IMR-90 (cell line): ENCODE results near the gene ZFHX3. TPM values are rescaled to one million over a fixed set of nuclear protein-coding genes. Genes with fewer than 3 reads are reported as not detected.

Experiments used
- ATAC-seq: fragments of 200-7000 bp; cut with Tn5 transposase; 2 replicates; pipeline ENCODE4 v1.9.1; 2020; ENCODE audit warnings: low read depth, mild to moderate bottlenecking, moderate library complexity
- BruUV-seq: library from RNA; stranded (reverse); fragments of 400-500 nt; replicated peaks from 2 replicates; lab custom pipeline; 2021; lab: Mats Ljungman, UMichigan
- CTCF ChIA-PET: fragments of 300-600 bp; formaldehyde crosslinking; extraction: SDS; loops from one replicate; lab custom pipeline; 2021; ENCODE audit warnings: antibody characterized with exemption; lab: Yijun Ruan, JAX
- POLR2A ChIA-PET: fragments of 300-600 bp; sonication (Branson Sonifier 250); formaldehyde crosslinking; loops from one replicate; lab custom pipeline; 2022; ENCODE audit warnings: antibody characterized with exemption; ENCODE audit not compliant: unreplicated experiment; lab: Charles Lee
- DNase-seq: peaks from one replicate; pipeline ENCODE4 v3.0.0; 2013
- H2AFZ ChIP-seq: replicated peaks from 2 replicates; pipeline ENCODE3; 2013; ENCODE audit warnings: low read length, mild to moderate bottlenecking; ENCODE audit not compliant: poor library complexity
- H2AK5ac ChIP-seq: 2 replicates; pipeline ENCODE4 v1.6.1; 2013; ENCODE audit warnings: low read depth, low read length, inconsistent platforms
- H2AK9ac ChIP-seq: replicated peaks from 2 replicates; pipeline ENCODE3; 2013; ENCODE audit warnings: mild to moderate bottlenecking, low read depth, low read length, moderate library complexity; ENCODE audit not compliant: poor library complexity
- H2BK120ac ChIP-seq: 2 replicates; pipeline ENCODE4 v1.6.1; 2013; ENCODE audit warnings: low read depth, low read length, inconsistent platforms
- H2BK15ac ChIP-seq: 3 replicates; pipeline ENCODE4 v1.6.1; 2013; ENCODE audit warnings: low read depth, low read length, inconsistent platforms
- H2BK20ac ChIP-seq: 2 replicates; pipeline ENCODE4 v1.6.1; 2013; ENCODE audit warnings: low read depth, mild to moderate bottlenecking, inconsistent platforms, low read length, moderate library complexity
- H2BK5ac ChIP-seq: 2 replicates; pipeline ENCODE4 v1.6.1; 2013; ENCODE audit warnings: mild to moderate bottlenecking, low read depth, low read length, inconsistent platforms; ENCODE audit not compliant: poor library complexity, severe bottlenecking
- H3K14ac ChIP-seq: replicated peaks from 2 replicates; pipeline ENCODE4 v1.6.1; 2013; ENCODE audit warnings: low read depth, low read length, inconsistent platforms
- H3K18ac ChIP-seq: 2 replicates; pipeline ENCODE4 v1.6.1; 2013; ENCODE audit warnings: low read depth, low read length, control low read depth
- H3K23ac ChIP-seq: 2 replicates; pipeline ENCODE4 v1.6.1; 2013; ENCODE audit warnings: low read depth, low read length, inconsistent platforms
- H3K27ac ChIP-seq: 2 replicates; pipeline ENCODE4 v1.5.1; 2013; ENCODE audit warnings: mild to moderate bottlenecking, control low read depth, low read length; ENCODE audit not compliant: insufficient read depth
- H3K27me3 ChIP-seq: 2 replicates; pipeline ENCODE4 v1.6.1; 2013; ENCODE audit warnings: low read length; ENCODE audit not compliant: control insufficient read depth, insufficient read depth
- H3K36me3 ChIP-seq: 2 replicates; pipeline ENCODE4 v1.6.1; 2013; ENCODE audit warnings: low read length, mixed read lengths; ENCODE audit not compliant: control insufficient read depth, insufficient read depth
- H3K4ac ChIP-seq: 2 replicates; pipeline ENCODE4 v1.6.1; 2013; ENCODE audit warnings: low read depth, low read length, inconsistent platforms
- H3K4me1 ChIP-seq: 2 replicates; pipeline ENCODE4 v1.6.1; 2013; ENCODE audit warnings: low read length, mixed read lengths; ENCODE audit not compliant: control insufficient read depth, insufficient read depth
- H3K4me2 ChIP-seq: 2 replicates; pipeline ENCODE4 v1.6.1; 2013; ENCODE audit warnings: low read depth, mild to moderate bottlenecking, control low read depth, low read length, moderate library complexity
- H3K4me3 ChIP-seq: 2 replicates; pipeline ENCODE4 v1.5.1; 2013; ENCODE audit warnings: low read depth, mild to moderate bottlenecking, control low read depth, low read length, moderate library complexity; ENCODE audit not compliant: insufficient read depth
- H3K56ac ChIP-seq: 2 replicates; pipeline ENCODE4 v1.6.1; 2013; ENCODE audit warnings: low read length, inconsistent platforms; ENCODE audit not compliant: insufficient read depth; ENCODE audit errors: extremely low read depth
- H3K79me1 ChIP-seq, 2 experiments: 2 replicates each; pipeline ENCODE4 v1.6.1; 2013; ENCODE audit warnings: low read length in 2 of 2, inconsistent platforms in 1 of 2, low read depth in 1 of 2
- H3K9ac ChIP-seq: 2 replicates; pipeline ENCODE4 v1.6.1; 2013; ENCODE audit warnings: low read depth, low read length, control low read depth
- H3K9me1 ChIP-seq: 2 replicates; pipeline ENCODE4 v1.6.1; 2013; ENCODE audit warnings: low read length, inconsistent platforms; ENCODE audit not compliant: insufficient read depth
- H3K9me3 ChIP-seq: 2 replicates; pipeline ENCODE4 v1.6.1; 2013; ENCODE audit warnings: low read length; ENCODE audit not compliant: control insufficient read depth, insufficient read depth
- H4K20me1 ChIP-seq: 2 replicates; pipeline ENCODE4 v1.6.1; 2013; ENCODE audit warnings: low read length, inconsistent platforms; ENCODE audit not compliant: insufficient read depth
- H4K5ac ChIP-seq: 2 replicates; pipeline ENCODE4 v1.6.1; 2013; ENCODE audit warnings: mild to moderate bottlenecking, low read depth, low read length, control low read depth
- H4K8ac ChIP-seq, 2 experiments: 2 replicates each; pipeline ENCODE4 v1.6.1; 2013; ENCODE audit warnings: low read depth in 2 of 2, low read length in 2 of 2, control low read depth in 1 of 2, inconsistent platforms in 1 of 2
- H4K91ac ChIP-seq: 2 replicates; pipeline ENCODE4 v1.6.1; 2013; ENCODE audit warnings: low read depth, low read length, inconsistent platforms; ENCODE audit not compliant: insufficient read depth
- CEBPB ChIP-seq: IDR thresholded peaks from 2 replicates; pipeline ENCODE4 v1.6.1; 2012; ENCODE audit warnings: low read depth, low read length, improper control_type of control experiment
- CHD1 ChIP-seq: IDR thresholded peaks from 2 replicates; pipeline ENCODE4 v1.6.1; 2012; ENCODE audit warnings: low read depth, low read length, improper control_type of control experiment
- ELK1 ChIP-seq: fragments of 150-350 bp; IDR thresholded peaks from 2 replicates; pipeline ENCODE4 v1.6.1; 2016; ENCODE audit warnings: low read depth, mild to moderate bottlenecking, low read length, moderate library complexity, borderline replicate concordance
- MAZ ChIP-seq: IDR thresholded peaks from 2 replicates; pipeline ENCODE4 v1.6.1; 2012; ENCODE audit warnings: low read depth, mild to moderate bottlenecking, low read length, improper control_type of control experiment, moderate library complexity, borderline replicate concordance
- NFE2L2 ChIP-seq: fragments of 150-350 bp; IDR thresholded peaks from 2 replicates; pipeline ENCODE4 v1.6.1; 2016; ENCODE audit warnings: low read depth, mild to moderate bottlenecking, low read length
- POLR2A ChIP-seq: IDR thresholded peaks from 2 replicates; pipeline ENCODE4 v1.6.1; 2012; ENCODE audit warnings: mild to moderate bottlenecking, low read depth, low read length
- RFX5 ChIP-seq: IDR thresholded peaks from 2 replicates; pipeline ENCODE4 v1.8.0; 2012; ENCODE audit warnings: low read depth, mild to moderate bottlenecking, low read length, moderate library complexity
- SMC3 ChIP-seq: fragments of 150-350 bp; IDR thresholded peaks from 2 replicates; pipeline ENCODE4 v1.6.1; 2016; ENCODE audit warnings: low read depth, mild to moderate bottlenecking, antibody characterized with exemption, low read length, moderate library complexity
- WGBS, 2 experiments: methylation state at CpG; one replicate each; pipeline versions ENCODE4 v1.1.5 to v1.1.7; 2013; ENCODE audit warnings: missing lambda C conversion rate in 2 of 2; ENCODE audit not compliant: insufficient read length in 1 of 2; ENCODE audit errors: extremely low coverage in 2 of 2; 5-methylcytosine and 5-hydroxymethylcytosine counted together
- dilution Hi-C: fragments of 300-500 bp; cut with HindIII; formaldehyde crosslinking; loops from one replicate; pipeline ENCODE4 v1.14.3; 2018; ENCODE audit warnings: low sequenced_read_pairs; ENCODE audit not compliant: unreplicated experiment
- in situ Hi-C: fragments of 300-500 bp; cut with MboI; formaldehyde crosslinking; loops from 3 replicates; pipeline ENCODE4 v1.14.3; 2019; ENCODE audit warnings: low sequenced_read_pairs, inconsistent platforms, mixed read lengths
- intact Hi-C: fragments of 100-400 bp; cut with micrococcal nuclease; formaldehyde crosslinking; loops from 2 replicates; pipeline ENCODE4 v1.10.0; 2022
- polyA plus RNA-seq, 3 experiments: library from polyadenylated mRNA; depleted of rRNA; stranded (reverse); fragments of >200 nt; gene quantifications; 2 replicates each; pipeline ENCODE4 v1.2.3, GENCODE V29; 2012; ENCODE audit warnings: low replicate concordance in 1 of 3
- total RNA-seq: library from RNA; depleted of rRNA; stranded (reverse); fragments of >200 nt; gene quantifications from 2 replicates; pipeline ENCODE4 v1.2.3, GENCODE V29; 2012

Gene ZFHX3
- total and polyA plus RNA-seq, 2 of the 4 experiments (the other 2 are of a cell fraction), result 1.4 to 1.7 TPM

DNA sequence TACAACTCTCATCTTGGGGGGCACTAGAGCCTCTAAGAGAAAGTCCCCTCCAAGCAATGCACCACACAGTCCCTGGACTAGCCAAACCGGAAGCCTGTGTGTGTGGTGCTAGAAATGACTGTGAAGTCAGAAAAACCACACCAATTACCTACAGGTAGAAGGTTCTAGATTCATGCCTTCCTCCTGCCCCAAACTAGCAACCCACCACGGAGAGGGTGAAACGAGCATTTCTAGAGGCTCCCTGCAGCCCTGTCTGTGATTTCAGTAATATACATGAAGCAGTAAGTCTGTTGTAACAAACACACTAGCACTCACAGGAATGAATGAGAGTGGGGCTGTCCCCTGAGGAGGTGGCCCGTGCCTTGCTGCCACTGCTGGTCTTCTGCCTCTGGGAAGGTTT lies 13.6 kb downstream of the ZFHX3 start:
- Histone ChIP-seq H3K18ac (no peak overlapping the region; the same call in 1 of the 2 replicates), H2AK5ac (no peak overlapping the region; the same call in 1 of the 2 replicates), H3K27me3 (no peaks in the 10 kb centered on the region), H3K14ac (0 out of 2 replicates have a peak overlapping the region, but pooled peaks have one; percentile 14), H3K23ac (peak overlapping the region; percentile 31; the same call in 1 of the 2 replicates), H3K27ac (no peak overlapping the region), H3K4ac (no peak overlapping the region; the same call in 1 of the 2 replicates), H4K5ac (no peak overlapping the region), H3K4me3 (no peak overlapping the region), H2AFZ (no peak overlapping the region), H3K56ac (no peak overlapping the region), H3K4me2 (no peak overlapping the region; the same call in 1 of the 2 replicates), H3K9me3 (no peaks in the 10 kb centered on the region), H3K4me1 (peaks cover 23% of the 10 kb centered on the region), H3K9me1 (peaks cover 5% of the 10 kb centered on the region; the same call in 1 of the 2 replicates), H3K36me3 (no peaks in the 10 kb centered on the region), H4K91ac (0 out of 2 replicates have a peak overlapping the region, but pooled peaks have one; percentile 5), H2BK5ac (no peak overlapping the region), H4K8ac (0 out of 4 replicates have a peak overlapping the region, but pooled peaks of 1 of the 2 experiments have one; percentile 13), H4K20me1 (peaks cover 62% of the 10 kb centered on the region), H3K79me1 (peaks cover 43 to 84% of the 10 kb centered on the region in 2 experiments), H2AK9ac (peak overlapping the region; percentile 19), H2BK20ac (no peak overlapping the region), H2BK120ac (no peak overlapping the region), H3K9ac (no peak overlapping the region), H2BK15ac (no peak overlapping the region)
- TF ChIP-seq RFX5 (no peak), SMC3 (no peak), NFE2L2 (no peak), ELK1 (no peak), POLR2A (no peak), CEBPB (no peak), MAZ (no peak), CHD1 (no peak)
- DNase-seq, result no peak
- WGBS, 2 experiments, result no CpG with 5 or more reads among the region's 4 CpGs
- intact Hi-C loops (no loop called here), dilution Hi-C loops (loop anchor here (25.0 kb wide), 1 partner anchor 97 kb away; no protein-coding TSS in a partner anchor), in situ Hi-C loops (no loop called here)
- no peak for ATAC-seq
- CTCF ChIA-PET, result interaction anchor here (0.6 to 0.7 kb wide), 2 partner anchors 29 to 63 kb away, joined by 4 read pairs; no protein-coding TSS in a partner anchor
- BruUV-seq, result no TSS peak
- POLR2A ChIA-PET, result no interaction called here
